ENCODE measurements around the gene CPLANE1. TPM values are rescaled to one million over a fixed set of nuclear protein-coding genes. Genes with fewer than 3 reads are reported as not detected.
"Not testable (repeated sequence)": the region's sequence is repeated elsewhere in the genome, so short reads cannot be mapped to it uniquely, and the experiment has no call there.

The CPLANE1 gene
- 1 to 10 TPM; 6.2 to 7.4 TPM for total RNA-seq

GRCh38 chr5:37248970-37249814 is at the start of gene CPLANE1:
TSS of gene CPLANE1 (minus strand) at chr5:37249376. CDS start at chr5:37247698, 1,678 bp downstream.
- ChIA-PET POLR2A (no interaction called here), CTCF (interaction anchor here (0.7 to 1.5 kb wide), 2 partner anchors 10 to 886 kb away, joined by 3 read pairs; no protein-coding TSS in a partner anchor)
- H3K27ac Mint-ChIP-seq, result peak within 1 kb of the TSS; percentile 72
- peaks cover 6% of the 10 kb centered on the region for H3K4me1 Mint-ChIP-seq
- H3K4me3 Mint-ChIP-seq, result peak within 1 kb of the TSS; percentile 75
- ATAC-seq (peak; percentile 91), DNase-seq (peak; percentile 72)
- no peaks in the 10 kb centered on the region for H3K27me3 Mint-ChIP-seq
- intact Hi-C loops (cut with DNase I, micrococcal nuclease), result loop anchor here in 1 of 2 experiments (1.0 kb wide), 1 partner anchor 122 kb away; the partner anchor contains the start of gene NUP155
- no peaks in the 10 kb centered on the region for H3K36me3 Mint-ChIP-seq (ENCODE audit: low read depth)
- peaks cover 2% of the 10 kb centered on the region for H3K9me3 Mint-ChIP-seq (ENCODE audit: low read depth)

- CTCF ChIA-PET; H3K9me3 Mint-ChIP-seq (ENCODE audit: low read depth); DNase-seq; ATAC-seq; H3K4me3 Mint-ChIP-seq; H3K27ac Mint-ChIP-seq; H3K4me1 Mint-ChIP-seq; POLR2A ChIA-PET; intact Hi-C loops (cut with DNase I, micrococcal nuclease); H3K27me3 Mint-ChIP-seq: not testable (repeated sequence)
- peaks cover 41% of the 10 kb centered on the region for H3K36me3 Mint-ChIP-seq (ENCODE audit: low read depth)
Measured at GRCh38 chr5:37296313-37296712, 47.1 kb upstream of the CPLANE1 start.

- Mint-ChIP-seq H3K36me3 (ENCODE audit: low read depth) (peaks cover 12% of the 10 kb centered on the region), H3K9me3 (ENCODE audit: low read depth) (peaks cover 30% of the 10 kb centered on the region), H3K4me3 (no peak overlapping the region), H3K27me3 (peaks cover 3% of the 10 kb centered on the region), H3K27ac (no peak overlapping the region), H3K4me1 (no peaks in the 10 kb centered on the region)
- POLR2A ChIA-PET, result no interaction called here
- ATAC-seq (no peak), DNase-seq (no peak)
- CTCF ChIA-PET, result no interaction called here
- intact Hi-C loops (cut with DNase I, micrococcal nuclease), result no loop called here
Measured at GRCh38 chr5:37283214-37283820, 34.1 kb upstream of the CPLANE1 start.

- H3K27ac Mint-ChIP-seq, result no peak overlapping the region
- ATAC-seq, result no peak
- no peaks in the 10 kb centered on the region for H3K4me1 Mint-ChIP-seq
- peaks cover 1% of the 10 kb centered on the region for H3K36me3 Mint-ChIP-seq (ENCODE audit: low read depth)
- peaks cover 9% of the 10 kb centered on the region for H3K9me3 Mint-ChIP-seq (ENCODE audit: low read depth)
- CTCF ChIA-PET, result interaction anchor here (0.6 kb wide), 1 partner anchor 163 kb away, joined by 3 read pairs; no protein-coding TSS in a partner anchor
- intact Hi-C loops (cut with DNase I, micrococcal nuclease), result no loop called here
- POLR2A ChIA-PET, result no interaction called here
- no peak for DNase-seq
- no peaks in the 10 kb centered on the region for H3K27me3 Mint-ChIP-seq
- H3K4me3 Mint-ChIP-seq, result no peak overlapping the region
Measured at GRCh38 chr5:37275511-37275910, 26.3 kb upstream of the CPLANE1 start.

GRCh38 chr5:37272511-37272910 is 23.3 kb upstream of the CPLANE1 start:
- ATAC-seq (no peak), DNase-seq (no peak)
- no peaks in the 10 kb centered on the region for H3K27me3 Mint-ChIP-seq
- POLR2A ChIA-PET, result no interaction called here
- CTCF ChIA-PET, result no interaction called here
- no peaks in the 10 kb centered on the region for H3K36me3 Mint-ChIP-seq (ENCODE audit: low read depth)
- H3K27ac Mint-ChIP-seq, result no peak overlapping the region
- peaks cover 10% of the 10 kb centered on the region for H3K9me3 Mint-ChIP-seq (ENCODE audit: low read depth)
- H3K4me1 Mint-ChIP-seq, result no peaks in the 10 kb centered on the region
- intact Hi-C loops (cut with DNase I, micrococcal nuclease), result no loop called here
- no peak overlapping the region for H3K4me3 Mint-ChIP-seq

- H3K4me1 Mint-ChIP-seq; intact Hi-C loops (cut with DNase I, micrococcal nuclease); DNase-seq; H3K27me3 Mint-ChIP-seq; H3K27ac Mint-ChIP-seq; H3K4me3 Mint-ChIP-seq; ATAC-seq; H3K36me3 Mint-ChIP-seq (ENCODE audit: low read depth): not testable (repeated sequence)
- ChIA-PET CTCF (interaction anchor here (0.6 kb wide), 1 partner anchor 1108 kb away, joined by 3 read pairs; no protein-coding TSS in a partner anchor), POLR2A (interaction anchor here (0.6 kb wide), 1 partner anchor 98 kb away, joined by 7 read pairs; no protein-coding TSS in a partner anchor)
- peaks cover 10% of the 10 kb centered on the region for H3K9me3 Mint-ChIP-seq (ENCODE audit: low read depth)
Measured at GRCh38 chr5:37268100-37268499, 18.9 kb upstream of the CPLANE1 start.

- POLR2A ChIA-PET, result no interaction called here
- no peak overlapping the region for H3K27ac Mint-ChIP-seq
- no peak overlapping the region for H3K4me3 Mint-ChIP-seq
- H3K4me1 Mint-ChIP-seq, result no peaks in the 10 kb centered on the region
- CTCF ChIA-PET, result no interaction called here
- intact Hi-C loops (cut with DNase I, micrococcal nuclease), result no loop called here
- no peaks in the 10 kb centered on the region for H3K27me3 Mint-ChIP-seq
- DNase-seq (no peak), ATAC-seq (no peak)
- peaks cover 13% of the 10 kb centered on the region for H3K9me3 Mint-ChIP-seq (ENCODE audit: low read depth)
- no peaks in the 10 kb centered on the region for H3K36me3 Mint-ChIP-seq (ENCODE audit: low read depth)
Measured at GRCh38 chr5:37255774-37256358, 6.7 kb upstream of the CPLANE1 start.

- CTCF ChIA-PET, result no interaction called here
- H3K9me3 Mint-ChIP-seq (ENCODE audit: low read depth), result peaks cover 7% of the 10 kb centered on the region
- H3K27me3 Mint-ChIP-seq, result no peaks in the 10 kb centered on the region
- no peaks in the 10 kb centered on the region for H3K36me3 Mint-ChIP-seq (ENCODE audit: low read depth)
- POLR2A ChIA-PET, result interaction anchor here (0.6 kb wide), 1 partner anchor 26 kb away, joined by 9 read pairs; no protein-coding TSS in a partner anchor
- peaks cover 4% of the 10 kb centered on the region for H3K4me1 Mint-ChIP-seq
- intact Hi-C loops (cut with DNase I, micrococcal nuclease), result no loop called here
- ATAC-seq (no peak), DNase-seq (no peak)
- no peak overlapping the region for H3K4me3 Mint-ChIP-seq
- H3K27ac Mint-ChIP-seq, result no peak overlapping the region
Measured at GRCh38 chr5:37254581-37254980, 5.4 kb upstream of the CPLANE1 start.

GRCh38 chr5:37251665-37252064 is 2.5 kb upstream of the CPLANE1 start:
- Mint-ChIP-seq H3K27ac (no peak overlapping the region), H3K9me3 (ENCODE audit: low read depth) (peaks cover 7% of the 10 kb centered on the region), H3K27me3 (no peaks in the 10 kb centered on the region), H3K4me1 (peaks cover 6% of the 10 kb centered on the region), H3K4me3 (no peak overlapping the region), H3K36me3 (ENCODE audit: low read depth) (no peaks in the 10 kb centered on the region)
- intact Hi-C loops (cut with DNase I, micrococcal nuclease), result no loop called here
- ATAC-seq, result no peak
- no peak for DNase-seq
- ChIA-PET CTCF (no interaction called here), POLR2A (no interaction called here)

GRCh38 chr5:37249815-37250164 is 614 bp upstream of the CPLANE1 start:
- POLR2A ChIA-PET, result no interaction called here
- CTCF ChIA-PET, result no interaction called here
- intact Hi-C loops (cut with DNase I, micrococcal nuclease), result loop anchor here in 1 of 2 experiments (1.0 kb wide), 1 partner anchor 122 kb away; the partner anchor contains the start of gene NUP155
- peaks cover 6% of the 10 kb centered on the region for H3K4me1 Mint-ChIP-seq
- ATAC-seq (no peak), DNase-seq (peak; percentile 6)
- no peaks in the 10 kb centered on the region for H3K27me3 Mint-ChIP-seq
- H3K27ac Mint-ChIP-seq, result peak overlapping the region; percentile 72
- peaks cover 7% of the 10 kb centered on the region for H3K9me3 Mint-ChIP-seq (ENCODE audit: low read depth)
- no peaks in the 10 kb centered on the region for H3K36me3 Mint-ChIP-seq (ENCODE audit: low read depth)
- H3K4me3 Mint-ChIP-seq, result peak overlapping the region; percentile 75

GRCh38 chr5:37248421-37248969 is 681 bp downstream of the CPLANE1 start:
- H3K27ac Mint-ChIP-seq, result peak overlapping the region; percentile 37
- DNase-seq (peak; percentile 39), ATAC-seq (no peak)
- peaks cover 1% of the 10 kb centered on the region for H3K9me3 Mint-ChIP-seq (ENCODE audit: low read depth)
- peak overlapping the region; percentile 75 for H3K4me3 Mint-ChIP-seq
- ChIA-PET POLR2A (no interaction called here), CTCF (interaction anchor here (0.6 to 1.5 kb wide), 3 partner anchors 9 to 885 kb away, joined by 3 read pairs; no protein-coding TSS in a partner anchor)
- intact Hi-C loops (cut with DNase I, micrococcal nuclease), result no loop called here
- peaks cover 6% of the 10 kb centered on the region for H3K4me1 Mint-ChIP-seq
- H3K27me3 Mint-ChIP-seq, result no peaks in the 10 kb centered on the region
- H3K36me3 Mint-ChIP-seq (ENCODE audit: low read depth), result no peaks in the 10 kb centered on the region
